Keratinocyte (primary cell): ENCODE results near the gene ERICH6B. TPM values are rescaled to one million over a fixed set of nuclear protein-coding genes. Genes with fewer than 3 reads are reported as not detected.

Source experiments
- DNase-seq: peaks from one replicate; pipeline ENCODE4 v3.0.0-alpha.2; 2011; ENCODE audit warnings: low read depth, missing footprints, low spot score
- FAIRE-seq: peaks from 2 replicates; lab custom pipeline; 2011; peaks lifted over from hg19 to GRCh38; lab: Jason Lieb, UNC
- H2AFZ ChIP-seq: 2 replicates; pipeline ENCODE4 v1.6.0; 2012; ENCODE audit warnings: low read length, control low read depth, inconsistent platforms; ENCODE audit not compliant: control insufficient read depth
- H3K27ac ChIP-seq: 2 replicates; pipeline ENCODE4 v1.5.1; 2011; ENCODE audit warnings: low read length; ENCODE audit not compliant: control insufficient read depth, insufficient read depth
- H3K27me3 ChIP-seq: 3 replicates; pipeline ENCODE4 v1.6.0; 2011; ENCODE audit warnings: low read length; ENCODE audit not compliant: control insufficient read depth, insufficient read depth; ENCODE audit errors: extremely low read depth
- H3K36me3 ChIP-seq, 2 experiments: 2 replicates in 1 of 2; 3 replicates in 1 of 2; pipeline ENCODE4 v1.5.1; 2011; ENCODE audit warnings: low read length in 2 of 2, mild to moderate bottlenecking in 1 of 2; ENCODE audit not compliant: control insufficient read depth in 2 of 2, insufficient read depth in 2 of 2; ENCODE audit errors: extremely low read depth in 1 of 2
- H3K4me1 ChIP-seq: 3 replicates; pipeline ENCODE4 v1.5.1; 2011; ENCODE audit warnings: low read length; ENCODE audit not compliant: control insufficient read depth, insufficient read depth; ENCODE audit errors: extremely low read depth
- H3K4me2 ChIP-seq: 3 replicates; pipeline ENCODE4 v1.6.0; 2011; ENCODE audit warnings: low read depth, low read length; ENCODE audit not compliant: control insufficient read depth, insufficient read depth; ENCODE audit errors: extremely low read depth
- H3K4me3 ChIP-seq, 3 experiments: fragments of 200-600 bp in 1 of 3; sonication (generic) in 1 of 3; 2 replicates in 2 of 3; 3 replicates in 1 of 3; pipeline ENCODE4 v1.5.1; 2011 to 2016; ENCODE audit warnings: low read length in 3 of 3, mild to moderate bottlenecking in 3 of 3, control low read depth in 2 of 3, inconsistent platforms in 1 of 3, low read depth in 1 of 3, mixed read lengths in 1 of 3, mixed run types in 1 of 3, moderate library complexity in 1 of 3; ENCODE audit not compliant: control insufficient read depth in 2 of 3, insufficient read depth in 2 of 3; ENCODE audit errors: extremely low read depth in 1 of 3
- H3K79me2 ChIP-seq: 2 replicates; pipeline ENCODE4 v1.6.0; 2012; ENCODE audit warnings: low read length; ENCODE audit not compliant: control insufficient read depth, insufficient read depth
- H3K9ac ChIP-seq: 3 replicates; pipeline ENCODE4 v1.6.0; 2011; ENCODE audit warnings: low read length; ENCODE audit not compliant: control insufficient read depth, insufficient read depth; ENCODE audit errors: extremely low read depth
- H3K9me1 ChIP-seq: 3 replicates; pipeline ENCODE4 v1.6.0; 2011; ENCODE audit warnings: low read length; ENCODE audit not compliant: control insufficient read depth, insufficient read depth; ENCODE audit errors: extremely low read depth
- H3K9me3 ChIP-seq: 2 replicates; pipeline ENCODE4 v1.5.1; 2012; ENCODE audit warnings: low read depth, low read length; ENCODE audit not compliant: control insufficient read depth
- H4K20me1 ChIP-seq: 3 replicates; pipeline ENCODE4 v1.6.0; 2011; ENCODE audit warnings: low read length; ENCODE audit not compliant: control insufficient read depth, insufficient read depth; ENCODE audit errors: extremely low read depth
- EZH2 ChIP-seq: IDR thresholded peaks from one replicate; pipeline ENCODE4 v1.6.1; 2012; ENCODE audit warnings: inconsistent platforms, mild to moderate bottlenecking, low read length, moderate library complexity
- dilution Hi-C: fragments of 300-500 bp; cut with MboI; formaldehyde crosslinking; loops from one replicate; pipeline ENCODE4 v1.7.0; 2020; ENCODE audit warnings: low sequenced_read_pairs; ENCODE audit not compliant: extremely low pct_ligation_motif_present
- polyA plus RNA-seq, 5 experiments: library from polyadenylated mRNA; depleted of rRNA in 3 of 5; stranded (reverse) in 3 of 5; stranded (forward) in 1 of 5; unstranded in 1 of 5; fragments of >200 nt; gene quantifications; 1 replicate in 1 of 5; 2 replicates in 3 of 5; 3 replicates in 1 of 5; pipeline versions ENCODE4 v1.2.1 to v1.2.3, GENCODE V29; 2011 to 2012; ENCODE audit warnings: missing spikeins in 2 of 5, low read depth in 1 of 5, low replicate concordance in 1 of 5
- TF ChIP-seq, protein P1 (sequence below), 3 experiments: IDR thresholded peaks in 1 of 3; conservative IDR thresholded peaks in 1 of 3; optimal IDR thresholded peaks in 1 of 3; 2 replicates in 2 of 3; 3 replicates in 1 of 3; pipeline versions ENCODE3 to v1.5.1; 2011; ENCODE audit warnings: low read length in 3 of 3, mild to moderate bottlenecking in 3 of 3, moderate library complexity in 2 of 3, control low read depth in 1 of 3, inconsistent platforms in 1 of 3; ENCODE audit not compliant: insufficient read depth in 2 of 3; ENCODE audit errors: extremely low read depth in 1 of 3

Gene ERICH6B
- polyA plus RNA-seq, 1 donor (not counting 4 experiments of a cell fraction or from before 2014, with no cell fraction given), result not detected

DNA sequence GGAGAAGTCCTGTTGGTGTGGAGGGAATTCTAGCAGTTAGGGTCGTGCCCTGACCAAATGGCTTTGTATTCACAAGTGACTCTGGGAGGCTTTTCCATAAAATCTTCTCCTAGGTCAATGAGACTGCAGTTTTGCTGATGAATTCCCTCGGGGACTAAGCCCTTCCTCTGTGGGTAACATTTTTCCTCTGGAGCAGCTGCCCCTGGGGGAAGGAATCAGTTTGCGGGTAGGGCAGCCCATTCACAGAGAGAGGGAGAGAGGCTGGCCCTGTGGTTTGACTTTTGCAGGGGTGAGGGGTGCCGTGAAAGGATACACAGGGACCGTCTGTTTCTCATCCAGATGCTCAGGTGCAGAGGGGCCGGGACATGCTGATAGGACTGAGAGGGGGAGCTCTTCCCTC lies 67.3 kb downstream of the ERICH6B start:
- Histone ChIP-seq H3K4me3 (no peak overlapping the region), H4K20me1 (no peaks in the 10 kb centered on the region), H3K9me1 (no peaks in the 10 kb centered on the region), H3K36me3 (no peaks in the 10 kb centered on the region), H2AFZ (no peak overlapping the region), H3K4me1 (no peaks in the 10 kb centered on the region), H3K27ac (no peak overlapping the region), H3K27me3 (peaks cover 22% of the 10 kb centered on the region), H3K9me3 (no peaks in the 10 kb centered on the region), H3K4me2 (no peak overlapping the region), H3K79me2 (no peaks in the 10 kb centered on the region), H3K9ac (no peak overlapping the region)
- no peak for FAIRE-seq
- no peak for TF ChIP-seq EZH2
- TF ChIP-seq, protein P1, sequence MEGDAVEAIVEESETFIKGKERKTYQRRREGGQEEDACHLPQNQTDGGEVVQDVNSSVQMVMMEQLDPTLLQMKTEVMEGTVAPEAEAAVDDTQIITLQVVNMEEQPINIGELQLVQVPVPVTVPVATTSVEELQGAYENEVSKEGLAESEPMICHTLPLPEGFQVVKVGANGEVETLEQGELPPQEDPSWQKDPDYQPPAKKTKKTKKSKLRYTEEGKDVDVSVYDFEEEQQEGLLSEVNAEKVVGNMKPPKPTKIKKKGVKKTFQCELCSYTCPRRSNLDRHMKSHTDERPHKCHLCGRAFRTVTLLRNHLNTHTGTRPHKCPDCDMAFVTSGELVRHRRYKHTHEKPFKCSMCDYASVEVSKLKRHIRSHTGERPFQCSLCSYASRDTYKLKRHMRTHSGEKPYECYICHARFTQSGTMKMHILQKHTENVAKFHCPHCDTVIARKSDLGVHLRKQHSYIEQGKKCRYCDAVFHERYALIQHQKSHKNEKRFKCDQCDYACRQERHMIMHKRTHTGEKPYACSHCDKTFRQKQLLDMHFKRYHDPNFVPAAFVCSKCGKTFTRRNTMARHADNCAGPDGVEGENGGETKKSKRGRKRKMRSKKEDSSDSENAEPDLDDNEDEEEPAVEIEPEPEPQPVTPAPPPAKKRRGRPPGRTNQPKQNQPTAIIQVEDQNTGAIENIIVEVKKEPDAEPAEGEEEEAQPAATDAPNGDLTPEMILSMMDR (optimal IDR thresholded peaks at IDR 0.05 in 1 of 3, IDR thresholded peaks at IDR 0.05 in 1 of 3, conservative IDR thresholded peaks at IDR 0.05 in 1 of 3; ENCODE audit: extremely low read depth in 1 of 3, insufficient read depth in 2 of 3, low read length in 3 of 3), result no peak
- dilution Hi-C loops, result no loop called here
- DNase-seq, result no peak

DNA sequence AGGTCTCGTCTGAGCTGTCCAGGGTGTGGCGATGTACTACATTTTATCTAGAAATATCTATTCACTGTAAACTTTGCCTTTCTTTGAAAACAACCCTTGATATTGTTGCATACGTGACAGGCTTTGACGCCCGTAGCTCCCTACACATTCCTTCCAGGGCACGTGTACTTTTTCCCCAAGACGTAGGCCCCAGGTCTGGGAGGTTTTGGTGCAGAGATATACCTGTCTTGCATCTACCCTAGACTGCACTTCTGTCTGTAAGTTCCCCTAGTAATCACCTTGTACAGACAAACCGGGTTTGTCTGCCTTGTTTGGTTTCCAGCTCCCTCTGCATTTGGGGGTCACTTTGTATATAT lies 69.2 kb downstream of the ERICH6B start:
- no peak overlapping the region for H3K4me3 ChIP-seq
- H3K79me2 ChIP-seq, result no peaks in the 10 kb centered on the region
- H2AFZ ChIP-seq, result no peak overlapping the region
- H3K4me2 ChIP-seq, result no peak overlapping the region
- peaks cover 19% of the 10 kb centered on the region for H3K27me3 ChIP-seq
- dilution Hi-C loops, result no loop called here
- DNase-seq, result no peak
- no peaks in the 10 kb centered on the region for H4K20me1 ChIP-seq
- FAIRE-seq, result no peak
- H3K9me3 ChIP-seq, result no peaks in the 10 kb centered on the region
- H3K27ac ChIP-seq, result no peak overlapping the region
- no peaks in the 10 kb centered on the region for H3K4me1 ChIP-seq
- no peaks in the 10 kb centered on the region for H3K36me3 ChIP-seq
- H3K9ac ChIP-seq, result no peak overlapping the region
- TF ChIP-seq EZH2, result no peak
- TF ChIP-seq, protein P1 (optimal IDR thresholded peaks at IDR 0.05 in 1 of 3, IDR thresholded peaks at IDR 0.05 in 1 of 3, conservative IDR thresholded peaks at IDR 0.05 in 1 of 3; ENCODE audit: extremely low read depth in 1 of 3, insufficient read depth in 2 of 3, low read length in 3 of 3), result no peak
- H3K9me1 ChIP-seq, result no peaks in the 10 kb centered on the region
